ENCODE measurements around the gene SPATA17.

DNA sequence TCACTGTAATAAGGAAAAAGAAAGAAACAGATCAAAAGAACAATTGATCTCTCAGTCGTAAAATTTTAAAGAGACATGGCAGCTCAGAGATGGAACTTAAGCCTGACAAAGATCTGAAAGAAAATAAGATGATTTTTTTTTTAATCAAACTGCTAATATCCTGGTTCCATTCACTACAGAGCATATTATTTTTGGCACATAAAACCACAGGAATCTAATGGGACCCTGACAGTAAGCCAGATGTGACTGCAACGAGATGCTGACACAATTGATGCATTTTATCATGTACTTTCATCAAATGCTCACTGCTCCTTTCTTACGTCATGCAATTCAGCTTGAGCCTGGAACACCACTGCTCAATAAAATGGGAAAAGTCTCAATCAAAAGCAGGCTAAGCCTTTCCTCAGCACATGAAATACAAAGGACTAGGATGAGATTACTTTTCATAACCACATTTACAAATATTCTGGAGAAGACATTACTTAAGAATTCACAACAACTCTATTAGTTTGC is 16.9 kb upstream of the SPATA17 start:
- TF ChIP-seq, protein P1, sequence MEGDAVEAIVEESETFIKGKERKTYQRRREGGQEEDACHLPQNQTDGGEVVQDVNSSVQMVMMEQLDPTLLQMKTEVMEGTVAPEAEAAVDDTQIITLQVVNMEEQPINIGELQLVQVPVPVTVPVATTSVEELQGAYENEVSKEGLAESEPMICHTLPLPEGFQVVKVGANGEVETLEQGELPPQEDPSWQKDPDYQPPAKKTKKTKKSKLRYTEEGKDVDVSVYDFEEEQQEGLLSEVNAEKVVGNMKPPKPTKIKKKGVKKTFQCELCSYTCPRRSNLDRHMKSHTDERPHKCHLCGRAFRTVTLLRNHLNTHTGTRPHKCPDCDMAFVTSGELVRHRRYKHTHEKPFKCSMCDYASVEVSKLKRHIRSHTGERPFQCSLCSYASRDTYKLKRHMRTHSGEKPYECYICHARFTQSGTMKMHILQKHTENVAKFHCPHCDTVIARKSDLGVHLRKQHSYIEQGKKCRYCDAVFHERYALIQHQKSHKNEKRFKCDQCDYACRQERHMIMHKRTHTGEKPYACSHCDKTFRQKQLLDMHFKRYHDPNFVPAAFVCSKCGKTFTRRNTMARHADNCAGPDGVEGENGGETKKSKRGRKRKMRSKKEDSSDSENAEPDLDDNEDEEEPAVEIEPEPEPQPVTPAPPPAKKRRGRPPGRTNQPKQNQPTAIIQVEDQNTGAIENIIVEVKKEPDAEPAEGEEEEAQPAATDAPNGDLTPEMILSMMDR (IDR thresholded peaks at IDR 0.05; ENCODE audit: insufficient read depth, low read length, poor library complexity, severe bottlenecking) = no peak
- TF ChIP-seq EZH2phosphoT487 (conservative IDR thresholded peaks at IDR 0.05; ENCODE audit: low read length) = no peak
